Stimulated activated CD8-positive, alpha-beta memory T cell treated with anti-CD3 and anti-CD28 coated beads, Interleukin-4, amount 100 ng/mL, for 4 hours (primary cell): ENCODE data around the gene MAP3K7CL.
"Not testable (repeated sequence)": the region's sequence is repeated elsewhere in the genome, so short reads cannot be mapped to it uniquely, and the experiment has no call there.

Source experiments
- DNase-seq, 2 donors: peaks; one replicate each; pipeline ENCODE4 v3.0.0-alpha.2; 2020; ENCODE audit warnings: low read depth in 2 of 2, low spot score in 1 of 2

Gene MAP3K7CL

DNA sequence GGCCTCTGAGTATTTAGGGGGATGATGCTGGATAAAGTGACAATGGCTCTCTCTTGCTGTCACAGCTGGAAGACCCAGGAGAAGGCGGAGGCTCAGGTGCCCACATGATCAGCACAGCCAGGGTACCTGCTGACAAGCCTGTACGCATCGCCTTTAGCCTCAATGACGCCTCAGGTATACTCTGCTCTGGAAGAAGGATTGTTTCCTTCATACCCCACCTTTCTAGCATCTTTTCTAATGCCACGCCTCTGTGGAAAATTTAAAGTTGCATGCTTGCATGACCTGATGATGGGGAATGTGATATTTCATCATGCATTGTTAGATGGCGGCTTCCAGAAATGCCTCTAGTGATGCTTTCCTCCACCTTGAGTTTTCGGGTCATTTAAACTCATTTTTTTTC, 2.8 kb downstream of the MAP3K7CL start:
- DNase-seq, result no peak

DNA sequence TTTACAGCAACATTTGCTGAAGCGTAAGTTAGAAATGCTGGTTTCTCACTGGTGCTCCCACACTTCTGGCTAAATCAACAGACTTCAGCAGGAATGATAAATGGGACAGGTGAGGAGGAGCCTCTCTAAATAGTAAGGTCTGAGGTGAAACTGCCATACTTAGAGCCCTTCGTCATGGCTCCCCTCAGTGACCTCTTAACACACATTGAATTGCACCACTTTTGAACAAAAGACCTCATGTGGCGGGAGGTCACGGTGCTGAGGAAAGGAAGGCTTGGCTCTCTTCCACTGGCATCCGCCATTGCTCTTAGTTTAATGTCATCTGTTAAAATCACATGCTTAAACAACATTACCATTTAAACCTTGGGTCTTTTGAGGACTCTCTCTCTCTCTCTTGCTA, 3.4 kb downstream of the MAP3K7CL start:
- DNase-seq, result no peak

DNA sequence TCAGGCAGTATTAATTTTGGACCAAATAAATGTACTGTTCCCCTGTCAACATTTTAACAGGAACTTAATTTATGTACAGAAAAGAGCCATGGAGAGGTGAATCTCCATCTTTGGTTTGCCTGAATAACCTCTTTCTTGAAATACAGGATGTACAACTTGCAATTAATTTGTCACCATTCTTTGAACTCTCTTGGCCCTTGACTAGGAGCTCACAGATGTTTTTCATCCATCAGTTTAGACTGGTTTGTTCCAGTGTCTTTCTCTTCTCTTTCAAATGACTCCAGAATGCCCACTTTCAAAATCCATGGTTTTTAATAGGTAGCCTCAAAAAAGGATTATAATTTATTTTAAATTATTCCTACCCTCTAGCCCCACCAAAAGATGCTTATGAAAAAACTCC, 5.0 kb downstream of the MAP3K7CL start:
- DNase-seq, result no peak

DNA sequence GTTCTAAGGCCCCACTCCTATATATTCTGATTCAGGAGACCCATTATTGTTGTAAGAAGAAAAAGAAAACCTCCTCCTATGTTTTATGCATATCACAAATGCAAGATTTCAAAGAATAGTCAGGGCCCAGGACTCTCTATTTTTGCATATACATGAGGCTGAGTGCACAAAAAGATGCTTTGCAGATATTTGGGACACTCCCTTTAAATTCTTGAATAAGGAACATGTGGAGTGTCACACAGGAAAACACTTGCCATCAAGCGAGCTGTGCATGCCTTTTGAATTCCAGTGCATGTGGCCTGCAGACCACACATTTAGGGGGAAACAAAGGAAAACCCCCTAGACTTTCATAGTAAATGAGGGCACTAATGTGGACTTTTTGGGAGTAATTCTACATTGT, 5.6 kb downstream of the MAP3K7CL start:
- no peak for DNase-seq

DNA sequence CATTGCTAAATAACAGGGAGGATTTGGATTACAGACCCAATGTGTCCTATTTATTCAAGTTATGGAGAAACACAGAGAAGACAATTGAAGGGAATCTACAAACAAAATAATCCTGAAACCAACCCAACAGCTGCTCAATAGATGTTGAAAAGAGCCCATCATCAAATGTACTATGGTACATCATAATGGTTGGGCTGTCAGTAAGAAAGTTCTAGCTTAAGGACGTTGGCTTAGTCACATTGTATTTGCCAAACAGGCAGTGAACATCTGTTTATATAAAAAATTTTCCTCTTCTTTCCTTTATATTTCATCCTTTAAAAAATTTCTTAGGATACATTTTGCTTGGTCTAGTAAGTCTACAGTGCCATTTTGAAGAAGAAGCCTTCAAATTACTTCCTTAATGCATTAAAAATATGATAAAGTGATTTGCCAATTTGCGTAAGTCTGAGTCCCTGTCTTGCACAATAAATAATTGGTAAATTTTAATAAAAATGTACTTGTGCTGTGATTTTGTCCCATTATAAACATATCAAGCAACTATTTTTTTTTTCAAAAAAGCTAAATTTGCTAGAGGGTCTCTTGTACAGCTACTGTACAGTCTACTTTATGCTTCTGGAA, 14.4 kb downstream of the MAP3K7CL start:
- no peak for DNase-seq

DNA sequence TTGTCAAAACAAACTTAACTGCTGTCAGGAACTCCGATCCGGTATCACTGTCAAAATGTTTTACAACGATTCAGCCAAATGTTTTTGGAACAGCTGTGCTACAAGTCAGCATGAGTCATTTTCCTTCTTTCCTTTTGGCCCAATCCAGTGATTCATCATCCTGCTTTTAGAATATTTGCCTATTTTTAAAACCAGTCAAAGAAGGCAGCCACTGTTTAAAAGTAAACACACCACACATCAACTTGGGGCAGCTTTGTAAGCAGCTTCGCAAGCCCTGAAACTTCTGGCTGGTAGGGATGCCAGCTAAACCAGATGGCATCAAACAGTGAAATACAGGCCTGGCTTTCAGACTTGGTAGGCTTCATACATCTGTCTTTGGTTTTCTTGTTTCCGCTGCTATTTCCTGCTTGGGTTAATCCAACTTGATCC, 14.9 kb downstream of the MAP3K7CL start:
- no peak for DNase-seq

DNA sequence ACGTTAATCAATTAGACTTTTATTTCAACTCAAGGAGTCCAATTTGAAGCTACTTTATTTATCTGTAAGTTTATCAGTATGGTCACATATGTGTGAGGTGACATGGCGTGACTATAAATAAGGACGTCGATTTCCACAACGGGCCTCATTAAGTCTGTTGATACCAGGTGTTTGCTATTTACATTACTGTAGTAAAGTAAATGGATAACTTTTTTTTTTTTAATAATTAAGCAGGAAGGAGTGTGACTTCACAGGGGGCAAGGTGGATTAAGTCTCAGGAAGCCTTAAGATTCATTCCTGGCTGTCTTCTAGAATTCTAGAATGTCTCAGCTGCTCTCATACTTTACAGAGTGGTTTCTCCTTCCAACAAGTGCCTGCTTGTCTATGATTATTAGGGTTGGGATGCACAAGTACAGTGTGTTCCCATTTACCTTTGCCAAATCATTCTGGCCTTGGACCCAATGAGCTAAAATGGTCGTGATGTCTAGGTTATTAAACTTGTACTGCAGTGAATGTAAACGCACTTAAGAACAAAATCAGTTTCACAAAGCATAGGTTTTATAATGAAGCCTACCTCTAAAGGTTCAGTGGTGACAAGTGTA, 15.5 kb downstream of the MAP3K7CL start:
- DNase-seq, result no peak

DNA sequence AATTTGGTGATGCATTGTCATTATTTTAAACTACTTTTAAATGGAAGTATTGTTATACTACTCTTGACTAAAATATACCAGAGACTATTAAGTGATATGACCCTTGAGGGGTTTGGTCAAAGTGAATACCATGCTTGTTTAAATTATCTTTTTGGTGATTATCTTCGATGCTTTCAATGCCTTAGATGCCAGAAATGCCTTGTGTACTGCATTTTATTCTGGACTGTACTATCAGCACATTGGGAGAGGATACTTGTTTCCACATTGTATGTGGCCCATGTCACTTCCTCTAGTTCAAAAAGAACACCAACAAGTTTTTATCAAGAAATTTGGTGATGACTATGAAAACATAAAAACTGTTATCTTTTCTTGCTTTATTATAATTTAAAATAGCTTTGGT, 16.3 kb downstream of the MAP3K7CL start:
- DNase-seq, result no peak

DNA sequence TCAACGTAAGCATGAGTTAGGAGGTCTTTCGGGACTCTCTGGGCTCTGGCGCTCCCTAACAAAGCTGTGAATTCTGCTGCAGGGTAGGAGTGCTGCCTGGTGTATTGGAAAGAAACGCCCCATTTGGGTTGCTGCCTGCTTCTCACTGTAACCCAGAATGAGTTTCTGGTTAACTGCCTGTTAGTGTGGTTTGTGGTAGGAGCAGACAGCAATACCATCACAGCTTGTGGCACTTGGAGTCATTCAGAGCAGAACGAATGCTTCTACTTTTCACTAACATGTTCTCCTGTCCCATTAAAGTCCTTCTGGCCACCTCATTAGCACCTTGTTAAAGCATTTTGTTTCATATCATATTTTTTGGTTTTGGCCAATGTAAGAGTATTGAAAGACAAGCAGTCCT, 18.1 kb downstream of the MAP3K7CL start:
- DNase-seq, result no peak

DNA sequence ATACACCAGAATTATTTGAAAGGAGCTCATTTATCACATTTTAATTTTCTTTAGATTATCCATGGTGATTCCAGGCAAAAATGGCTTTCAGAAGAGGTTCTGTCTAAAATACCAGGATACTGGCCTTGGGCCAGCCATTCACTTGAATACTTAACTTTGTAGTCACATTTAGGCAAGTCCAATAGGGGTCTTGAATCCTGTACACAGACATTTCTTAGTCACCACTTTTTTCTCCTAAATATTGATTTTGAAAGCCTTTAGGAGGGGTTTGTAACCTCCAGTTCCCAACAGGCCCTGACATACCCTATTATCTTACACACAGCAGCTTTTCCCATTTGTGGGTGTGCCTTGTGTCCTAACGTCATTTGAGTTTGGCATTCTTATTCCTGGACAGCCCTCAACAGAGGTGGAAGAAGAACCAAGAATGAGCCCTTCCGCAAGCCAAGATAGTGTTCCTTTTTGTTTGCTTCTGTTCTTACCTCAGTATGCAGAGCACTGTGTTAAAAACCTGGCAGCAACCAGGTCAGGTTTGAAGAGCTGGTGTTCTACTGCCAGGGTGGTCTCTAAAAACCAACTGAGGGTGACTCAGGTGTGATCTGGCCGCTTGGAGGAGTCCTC, 19.5 kb downstream of the MAP3K7CL start:
- DNase-seq, result no peak

DNA sequence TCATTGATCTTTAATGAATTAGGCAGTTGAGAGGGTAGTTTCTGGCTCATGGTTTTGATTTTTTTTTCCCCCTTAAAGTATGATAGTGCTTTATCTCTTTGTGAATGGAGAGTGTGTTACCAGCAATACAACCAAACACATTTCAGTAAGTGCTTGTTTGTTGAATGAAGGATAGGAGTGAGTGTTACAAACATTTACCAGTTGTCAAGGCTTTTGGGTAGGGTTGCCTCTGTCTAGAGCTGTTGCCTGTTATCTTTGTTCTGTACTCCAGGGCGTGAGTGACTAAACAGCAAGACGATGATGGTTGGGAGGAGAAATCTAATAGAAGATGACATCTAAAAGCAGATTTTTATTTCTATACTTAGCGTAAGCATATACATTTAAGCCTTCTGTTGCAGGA, 21.5 kb downstream of the MAP3K7CL start:
- no peak for DNase-seq

DNA sequence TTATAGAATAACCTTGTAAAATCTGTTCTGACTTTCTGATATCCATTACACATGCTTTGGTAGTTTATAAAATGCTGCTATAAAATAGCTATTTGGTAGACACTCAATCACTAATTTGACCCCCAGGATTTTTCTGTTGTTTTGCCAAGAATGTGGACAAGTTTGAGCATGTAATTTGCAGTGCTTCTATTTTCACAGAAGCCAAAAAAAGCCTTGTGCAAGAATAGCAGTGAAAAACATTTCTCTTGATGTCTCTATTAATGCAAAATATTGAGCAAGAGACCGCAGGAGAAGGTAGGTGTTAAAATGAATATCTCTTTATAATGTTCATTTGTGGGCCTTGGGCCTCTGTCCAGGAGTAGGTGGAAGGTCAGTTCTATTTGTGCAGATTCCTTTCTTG, 22.5 kb downstream of the MAP3K7CL start:
- DNase-seq, result no peak

DNA sequence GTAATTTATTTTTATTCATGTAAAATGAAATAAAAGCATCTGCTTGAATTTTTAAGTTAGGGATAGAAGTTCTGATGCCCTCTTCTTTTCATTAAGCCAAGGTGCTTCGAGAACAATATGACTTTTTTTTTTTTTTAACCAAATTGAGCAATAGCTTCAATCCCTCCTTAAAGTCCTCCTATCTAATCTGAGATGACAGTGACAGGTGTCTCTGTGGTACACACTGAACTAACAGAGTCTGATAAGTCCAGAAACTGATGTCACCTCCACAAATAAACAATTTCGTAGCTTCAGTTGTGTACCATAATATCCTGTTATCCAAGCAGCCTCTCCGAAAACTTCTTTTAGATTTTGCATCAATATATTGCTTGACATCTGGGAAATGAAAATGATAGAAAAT, 23.8 kb downstream of the MAP3K7CL start:
- no peak for DNase-seq

DNA sequence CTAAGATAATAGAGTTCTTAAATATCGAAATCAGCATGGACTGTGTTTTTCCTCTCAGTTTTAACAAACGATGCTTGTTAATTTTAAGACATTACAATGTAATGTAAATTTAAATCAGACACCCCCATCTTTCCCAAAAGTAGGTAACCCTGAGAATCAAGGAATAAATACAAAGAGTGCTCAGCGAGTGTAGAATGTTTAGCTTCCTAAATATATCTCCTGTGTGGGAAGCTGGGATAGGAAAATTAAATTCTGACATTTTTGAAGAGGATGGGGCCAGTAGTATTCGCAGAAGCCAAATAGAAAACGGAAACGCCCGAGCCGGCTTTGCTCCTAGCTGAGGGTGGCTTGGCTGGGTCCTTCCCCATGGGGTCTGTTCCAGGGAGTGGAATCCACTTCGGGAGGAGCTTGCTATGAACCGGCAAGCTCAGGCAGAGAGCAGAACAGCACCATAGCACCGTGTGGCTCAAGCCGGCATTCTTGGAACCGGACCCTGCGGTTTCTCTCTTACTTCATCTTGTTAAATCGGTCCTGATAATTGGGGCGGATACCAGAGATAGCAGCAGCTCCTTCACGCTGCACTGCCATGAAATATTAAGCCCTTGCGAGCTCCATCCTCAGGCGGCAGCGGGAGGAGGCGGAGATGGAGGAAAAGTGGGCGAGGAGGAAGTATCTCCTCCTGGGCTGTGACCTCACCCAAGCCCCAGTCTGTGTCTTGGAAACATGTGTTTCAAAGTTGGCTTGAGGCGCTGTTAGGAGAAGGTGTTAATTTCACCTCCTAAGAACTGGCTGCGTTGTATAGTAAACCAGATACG, 24.9 kb downstream of the MAP3K7CL start:
- no peak for DNase-seq

DNA sequence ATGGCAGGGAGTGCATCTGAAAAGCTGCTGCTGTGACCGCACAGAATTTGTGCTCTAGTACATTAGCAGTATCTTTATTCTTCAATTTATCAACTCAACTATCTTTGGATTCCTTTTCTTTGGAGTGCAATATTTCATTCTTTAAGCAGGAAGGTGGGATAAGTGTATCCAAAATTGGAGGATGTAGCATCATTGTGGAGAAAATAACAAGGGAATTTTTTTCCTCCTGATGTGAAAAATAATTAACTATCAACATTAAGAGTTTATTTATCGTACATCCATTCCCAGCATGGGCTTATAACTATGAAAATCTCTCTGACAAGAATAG, 25.5 kb downstream of the MAP3K7CL start:
- no peak for DNase-seq

DNA sequence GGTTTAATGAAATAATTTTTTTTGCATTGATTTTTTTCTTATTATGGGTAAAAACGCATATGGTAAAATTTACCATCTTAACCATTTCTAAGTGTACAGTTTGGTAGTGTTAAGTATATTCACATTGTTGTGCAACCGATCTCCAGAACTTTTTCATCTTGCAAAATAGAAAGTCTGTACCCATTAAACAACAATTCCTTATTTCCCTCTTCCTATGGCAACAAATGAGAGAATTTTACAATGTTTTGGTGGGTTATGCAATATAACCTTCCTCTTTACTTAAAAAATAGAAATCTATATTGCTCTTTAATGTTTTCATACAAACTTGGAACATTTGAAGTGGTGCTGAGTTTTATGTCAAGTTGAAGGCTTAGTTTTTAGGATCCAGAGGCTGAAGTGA, 26.6 kb downstream of the MAP3K7CL start:
- DNase-seq, result no peak

DNA sequence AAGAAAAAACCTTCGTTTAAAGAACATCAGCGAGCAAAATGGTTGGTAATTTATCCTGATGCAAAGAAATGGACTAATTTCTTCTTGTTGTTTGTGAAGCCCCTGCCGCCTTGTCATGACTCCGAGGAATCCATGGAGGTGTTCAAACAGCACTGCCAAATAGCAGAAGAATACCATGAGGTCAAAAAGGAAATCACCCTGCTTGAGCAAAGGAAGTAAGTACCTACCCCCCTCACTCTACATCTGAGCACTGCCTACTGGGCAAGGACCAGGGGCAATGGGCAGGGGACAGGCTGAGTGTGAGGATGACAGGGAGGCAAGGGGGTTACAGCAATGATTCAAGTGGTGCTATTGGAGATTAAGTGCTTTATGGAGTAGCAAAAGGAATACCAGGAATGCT, 29.4 kb downstream of the MAP3K7CL start:
- no peak for DNase-seq

DNA sequence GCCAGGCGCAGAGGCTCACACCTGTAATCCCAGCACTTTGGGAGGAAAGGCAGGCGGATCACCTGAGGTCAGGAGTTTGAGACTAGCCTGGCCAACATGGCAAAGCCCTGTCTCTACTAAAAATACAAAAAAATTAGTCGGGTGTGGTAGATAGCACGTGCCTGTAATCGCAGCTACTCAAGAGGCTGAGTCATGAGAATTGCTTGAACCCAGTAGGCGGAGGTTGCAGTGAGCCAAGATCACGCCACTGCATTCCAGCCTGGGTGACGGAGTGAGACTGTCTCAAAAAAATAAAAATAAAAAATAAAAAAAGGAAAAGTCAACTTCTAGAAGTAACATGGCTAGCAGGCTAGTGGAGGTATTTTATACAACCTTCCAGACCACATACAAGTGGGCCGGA, 32.4 kb downstream of the MAP3K7CL start:
- not testable (repeated sequence) for DNase-seq

DNA sequence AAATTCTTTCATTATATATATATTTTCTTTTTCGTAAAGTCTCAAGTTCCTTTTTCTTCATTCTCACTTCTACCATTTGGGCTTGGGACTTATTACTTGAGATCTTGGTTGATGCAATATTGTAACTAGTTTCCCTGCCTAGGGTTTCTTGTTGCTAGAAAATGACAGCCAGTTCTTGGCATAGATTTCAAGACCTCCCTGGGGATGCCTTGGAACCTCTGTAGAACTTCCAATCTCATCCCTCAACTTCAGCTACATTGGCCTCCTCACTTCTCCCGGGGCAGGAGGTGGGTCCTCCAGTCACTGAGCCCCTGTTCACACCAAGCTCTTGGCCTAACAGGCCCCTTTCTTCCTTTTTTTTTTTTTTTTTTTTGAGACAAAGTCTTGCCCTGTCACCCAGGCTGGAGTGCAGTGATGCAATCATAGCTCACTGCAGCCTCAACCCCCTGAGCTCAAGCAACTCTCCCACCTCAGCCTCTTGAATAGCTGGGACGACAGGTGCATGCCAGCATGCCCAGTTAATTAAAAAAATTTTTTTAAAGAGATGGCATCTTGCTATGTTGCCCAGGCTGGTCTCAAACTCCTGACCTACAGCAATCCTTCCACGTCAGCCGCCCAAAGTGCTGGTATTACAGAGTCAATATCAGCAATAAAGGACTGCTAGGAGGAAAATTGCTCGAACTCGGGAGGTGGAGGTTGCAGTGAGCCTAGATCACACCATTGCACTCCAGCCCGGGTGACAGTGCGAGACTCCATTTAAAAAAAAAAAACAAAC, 33.1 kb downstream of the MAP3K7CL start:
- no peak for DNase-seq

DNA sequence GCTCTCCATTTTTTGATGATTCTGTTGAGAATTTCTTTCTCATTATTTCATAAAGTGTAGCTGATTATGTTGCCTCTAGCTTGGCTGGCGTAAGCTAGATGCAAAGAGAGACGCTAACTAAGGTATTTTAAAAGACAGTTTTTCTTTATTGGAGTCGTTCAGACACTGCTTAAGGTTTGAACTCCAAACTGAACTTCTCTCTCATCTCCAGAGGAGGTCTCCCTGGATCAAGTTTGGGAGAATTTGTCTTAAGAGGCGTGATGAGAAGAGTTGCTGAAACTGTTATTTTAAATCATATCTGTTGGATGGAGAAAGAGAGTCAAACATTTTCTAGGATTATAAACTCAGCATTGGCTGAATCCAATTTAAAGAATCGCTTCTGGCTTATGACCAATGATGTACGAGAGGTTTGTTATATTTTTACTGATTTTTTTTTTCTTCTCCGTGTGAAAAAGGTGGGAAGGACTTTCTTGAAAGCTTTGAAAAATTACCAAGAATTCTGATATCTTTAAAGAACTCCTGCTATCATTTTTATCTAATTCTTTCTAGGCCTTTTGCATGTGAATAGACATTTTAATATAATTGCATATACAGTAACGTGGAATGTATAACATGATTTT, 34.0 kb downstream of the MAP3K7CL start:
- no peak for DNase-seq

DNA sequence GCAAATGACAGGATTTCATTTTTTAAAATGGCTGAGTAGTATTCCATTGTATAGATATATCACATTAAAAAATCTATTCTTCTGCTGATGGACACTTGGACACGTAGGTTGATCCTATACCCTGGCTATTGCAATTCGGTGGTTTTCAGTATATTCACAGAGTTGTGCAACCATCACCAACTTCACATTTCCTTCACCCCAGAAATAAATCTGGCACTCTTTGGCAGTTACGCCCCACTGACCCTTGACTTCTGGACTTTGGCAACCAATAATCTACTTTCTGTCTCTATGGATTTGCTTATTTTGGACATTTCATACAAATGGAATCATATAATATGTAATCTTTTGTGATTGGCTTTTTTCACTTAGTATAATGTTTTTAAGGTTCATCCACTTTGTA, 35.9 kb downstream of the MAP3K7CL start:
- DNase-seq, result no peak
